Loucy (cell line): ENCODE results near the gene NGEF.

ENCODE experiments used
- H2AFZ ChIP-seq: fragments of 200-600 bp; sonication (generic); 2 replicates; pipeline ENCODE4 v1.6.0; 2016; ENCODE audit warnings: antibody characterized with exemption, mild to moderate bottlenecking, low read length, moderate library complexity
- H3F3A ChIP-seq: fragments of 200-600 bp; 2 replicates; pipeline ENCODE4 v1.6.0; 2016; ENCODE audit warnings: antibody characterized with exemption, low read depth, mild to moderate bottlenecking
- H3K27me3 ChIP-seq: fragments of 200-600 bp; sonication (generic); 2 replicates; pipeline ENCODE4 v1.6.1; 2014; ENCODE audit warnings: low read length, mild to moderate bottlenecking; ENCODE audit not compliant: insufficient read depth, poor library complexity, severe bottlenecking
- H3K36me3 ChIP-seq: fragments of 200-600 bp; sonication (generic); 2 replicates; pipeline ENCODE4 v1.6.1; 2016; ENCODE audit warnings: low read length; ENCODE audit not compliant: insufficient read depth
- H3K4me1 ChIP-seq: fragments of 200-600 bp; sonication (generic); 2 replicates; pipeline ENCODE4 v1.5.1; 2014; ENCODE audit warnings: low read length, mild to moderate bottlenecking; ENCODE audit not compliant: insufficient read depth, poor library complexity, severe bottlenecking
- H3K4me2 ChIP-seq: fragments of 200-600 bp; sonication (generic); 2 replicates; pipeline ENCODE4 v1.6.0; 2014; ENCODE audit warnings: antibody characterized with exemption, low read length, low read depth, mild to moderate bottlenecking; ENCODE audit not compliant: poor library complexity, severe bottlenecking
- H3K4me3 ChIP-seq: fragments of 200-600 bp; sonication (generic); 2 replicates; pipeline ENCODE4 v1.5.1; 2014; ENCODE audit warnings: low read length, mild to moderate bottlenecking, mixed read lengths; ENCODE audit not compliant: poor library complexity, severe bottlenecking
- H3K79me2 ChIP-seq: fragments of 200-600 bp; sonication (generic); 2 replicates; pipeline ENCODE4 v1.6.1; 2014; ENCODE audit warnings: low read length; ENCODE audit not compliant: insufficient read depth
- H3K9ac ChIP-seq: fragments of 200-600 bp; sonication (generic); 2 replicates; pipeline ENCODE4 v1.6.0; 2014; ENCODE audit warnings: mild to moderate bottlenecking, low read depth, low read length, moderate library complexity; ENCODE audit not compliant: poor library complexity, severe bottlenecking
- H3K9me2 ChIP-seq: fragments of 200-600 bp; sonication (generic); replicated peaks from 2 replicates; pipeline ENCODE4 v1.6.1; 2016; ENCODE audit warnings: low read depth, low read length, mixed read lengths
- H3K9me3 ChIP-seq: fragments of 200-600 bp; sonication (generic); 2 replicates; pipeline ENCODE4 v1.6.1; 2014; ENCODE audit warnings: mild to moderate bottlenecking, antibody characterized with exemption, low read length, low read depth; ENCODE audit not compliant: insufficient read depth
- H4K20me1 ChIP-seq: fragments of 200-600 bp; sonication (generic); 2 replicates; pipeline ENCODE4 v1.6.0; 2014; ENCODE audit warnings: antibody characterized with exemption, low read length, mild to moderate bottlenecking; ENCODE audit not compliant: insufficient read depth, poor library complexity, severe bottlenecking
- EZH2phosphoT487 ChIP-seq: fragments of 200-600 bp; IDR thresholded peaks from 2 replicates; pipeline ENCODE4 v1.6.1; 2018; ENCODE audit warnings: antibody characterized with exemption, mild to moderate bottlenecking, moderate library complexity, borderline replicate concordance
- TF ChIP-seq, protein P1 (sequence below): fragments of 200-600 bp; sonication (generic); conservative IDR thresholded peaks from 2 replicates; pipeline ENCODE4 v1.5.1; 2014; ENCODE audit warnings: mild to moderate bottlenecking, antibody characterized with exemption, low read length

NGEF gene

DNA sequence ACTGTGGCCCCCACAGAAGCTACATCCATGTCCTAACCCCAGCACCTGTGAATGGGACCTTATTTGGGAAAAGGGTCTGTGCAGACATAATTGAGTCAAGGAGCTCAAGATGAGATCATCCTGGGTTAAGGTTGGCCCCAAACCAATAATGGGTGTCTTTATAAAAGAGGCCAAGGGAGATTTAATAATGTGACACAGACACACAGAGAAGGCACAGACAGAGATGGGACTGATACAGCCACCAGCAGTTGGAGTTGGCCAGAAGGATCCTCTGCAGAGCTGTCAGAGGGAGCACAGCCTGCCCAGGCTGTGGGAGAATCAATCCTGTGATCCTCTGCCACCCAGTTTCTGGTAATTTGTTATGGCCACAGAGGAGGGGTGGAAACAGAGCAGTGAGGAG is 116.9 kb downstream of the NGEF start:
- no peaks in the 10 kb centered on the region for H3K9me3 ChIP-seq
- H3F3A ChIP-seq = no peaks in the 10 kb centered on the region
- H3K4me1 ChIP-seq = no peaks in the 10 kb centered on the region
- H4K20me1 ChIP-seq = no peaks in the 10 kb centered on the region
- TF ChIP-seq EZH2phosphoT487 = no peak
- TF ChIP-seq, protein P1, sequence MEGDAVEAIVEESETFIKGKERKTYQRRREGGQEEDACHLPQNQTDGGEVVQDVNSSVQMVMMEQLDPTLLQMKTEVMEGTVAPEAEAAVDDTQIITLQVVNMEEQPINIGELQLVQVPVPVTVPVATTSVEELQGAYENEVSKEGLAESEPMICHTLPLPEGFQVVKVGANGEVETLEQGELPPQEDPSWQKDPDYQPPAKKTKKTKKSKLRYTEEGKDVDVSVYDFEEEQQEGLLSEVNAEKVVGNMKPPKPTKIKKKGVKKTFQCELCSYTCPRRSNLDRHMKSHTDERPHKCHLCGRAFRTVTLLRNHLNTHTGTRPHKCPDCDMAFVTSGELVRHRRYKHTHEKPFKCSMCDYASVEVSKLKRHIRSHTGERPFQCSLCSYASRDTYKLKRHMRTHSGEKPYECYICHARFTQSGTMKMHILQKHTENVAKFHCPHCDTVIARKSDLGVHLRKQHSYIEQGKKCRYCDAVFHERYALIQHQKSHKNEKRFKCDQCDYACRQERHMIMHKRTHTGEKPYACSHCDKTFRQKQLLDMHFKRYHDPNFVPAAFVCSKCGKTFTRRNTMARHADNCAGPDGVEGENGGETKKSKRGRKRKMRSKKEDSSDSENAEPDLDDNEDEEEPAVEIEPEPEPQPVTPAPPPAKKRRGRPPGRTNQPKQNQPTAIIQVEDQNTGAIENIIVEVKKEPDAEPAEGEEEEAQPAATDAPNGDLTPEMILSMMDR = no peak
- H3K9ac ChIP-seq = no peak overlapping the region
- no peaks in the 10 kb centered on the region for H3K27me3 ChIP-seq
- no peak overlapping the region for H3K4me2 ChIP-seq
- H3K36me3 ChIP-seq = no peaks in the 10 kb centered on the region
- no peak overlapping the region for H3K4me3 ChIP-seq
- H3K79me2 ChIP-seq = no peaks in the 10 kb centered on the region
- no peak overlapping the region for H2AFZ ChIP-seq
- no peaks in the 10 kb centered on the region for H3K9me2 ChIP-seq

GRCh38 chr2:232894746-232895145 is 118.3 kb downstream of the NGEF start:
- Histone ChIP-seq H2AFZ (no peak overlapping the region), H3K4me1 (peaks cover 4% of the 10 kb centered on the region), H3K9me3 (no peaks in the 10 kb centered on the region), H3K9ac (no peak overlapping the region), H3K36me3 (no peaks in the 10 kb centered on the region), H3K27me3 (no peaks in the 10 kb centered on the region), H3K4me3 (no peak overlapping the region), H3K4me2 (no peak overlapping the region), H3K9me2 (no peaks in the 10 kb centered on the region), H3F3A (no peaks in the 10 kb centered on the region), H4K20me1 (no peaks in the 10 kb centered on the region), H3K79me2 (no peaks in the 10 kb centered on the region)
- TF ChIP-seq, protein P1 = no peak
- TF ChIP-seq EZH2phosphoT487 = no peak

GRCh38 chr2:232894251-232894650 is 118.8 kb downstream of the NGEF start:
- H4K20me1 ChIP-seq = no peaks in the 10 kb centered on the region
- no peaks in the 10 kb centered on the region for H3F3A ChIP-seq
- peaks cover 4% of the 10 kb centered on the region for H3K4me1 ChIP-seq
- H3K36me3 ChIP-seq = no peaks in the 10 kb centered on the region
- no peak overlapping the region for H3K4me2 ChIP-seq
- TF ChIP-seq, protein P1 = no peak
- no peak for TF ChIP-seq EZH2phosphoT487
- no peaks in the 10 kb centered on the region for H3K9me3 ChIP-seq
- no peak overlapping the region for H2AFZ ChIP-seq
- no peaks in the 10 kb centered on the region for H3K27me3 ChIP-seq
- no peaks in the 10 kb centered on the region for H3K9me2 ChIP-seq
- H3K79me2 ChIP-seq = no peaks in the 10 kb centered on the region
- no peak overlapping the region for H3K9ac ChIP-seq
- no peak overlapping the region for H3K4me3 ChIP-seq
